GM19043 (cell line): Measurements from ENCODE around the gene GFI1B.
"Not testable (repeated sequence)": the region's sequence is repeated elsewhere in the genome, so short reads cannot be mapped to it uniquely, and the experiment has no call there.

ENCODE experiments used
- ATAC-seq: cut with Tn5 transposase; IDR thresholded peaks from one replicate; pipeline ENCODE4 v1.9.1; 2021; ENCODE audit warnings: low read depth; ENCODE audit not compliant: unreplicated experiment

The GFI1B gene

DNA sequence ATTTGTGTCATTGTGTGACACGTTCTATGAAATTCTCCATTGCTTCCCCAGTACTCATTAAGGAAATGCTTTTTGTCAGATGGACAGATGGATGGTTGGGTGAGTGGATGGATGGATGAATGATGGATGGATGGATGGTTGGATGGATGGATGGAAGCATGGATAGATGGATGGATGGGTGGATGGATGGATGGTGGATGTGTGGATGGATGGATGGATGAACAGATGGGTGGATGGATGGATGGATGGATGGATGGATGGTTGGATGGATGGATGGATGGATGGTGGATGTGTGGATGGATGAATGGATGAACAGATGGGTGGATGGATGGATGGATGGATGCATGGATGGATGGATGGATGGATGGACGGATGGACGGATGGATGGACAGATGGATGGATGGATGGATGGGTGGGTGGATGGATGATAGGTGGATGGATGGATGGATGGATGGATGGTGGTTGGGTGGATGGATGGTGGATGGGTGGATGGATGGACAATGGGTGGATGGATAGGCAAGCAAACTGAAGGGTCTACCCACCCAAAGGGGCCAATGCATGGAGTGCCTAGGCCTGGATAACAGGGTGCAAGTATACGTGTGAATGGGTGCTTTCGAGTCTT lies 28.3 kb downstream of the GFI1B start:
- no peak for ATAC-seq

DNA sequence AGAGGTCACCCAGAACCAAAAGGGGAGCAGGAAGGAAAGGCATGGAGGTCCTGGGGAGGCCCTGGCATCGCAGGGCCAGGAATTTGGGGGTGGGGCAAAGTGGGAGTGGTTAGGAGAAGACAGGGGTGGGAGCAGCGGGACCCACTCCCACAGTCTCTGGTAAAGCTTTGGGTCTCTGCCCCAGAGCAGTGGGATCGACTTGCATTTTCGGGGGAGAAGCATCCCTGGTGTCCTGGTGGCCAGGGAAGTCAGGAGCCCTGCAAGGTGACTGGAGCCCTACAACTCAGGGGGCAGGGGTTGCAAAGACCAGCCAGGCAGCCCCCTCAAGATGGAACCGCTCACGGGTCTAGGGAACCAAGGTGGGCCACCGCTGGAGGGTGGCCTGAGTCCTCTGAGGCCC lies 29.9 kb downstream of the GFI1B start:
- ATAC-seq: no peak

DNA sequence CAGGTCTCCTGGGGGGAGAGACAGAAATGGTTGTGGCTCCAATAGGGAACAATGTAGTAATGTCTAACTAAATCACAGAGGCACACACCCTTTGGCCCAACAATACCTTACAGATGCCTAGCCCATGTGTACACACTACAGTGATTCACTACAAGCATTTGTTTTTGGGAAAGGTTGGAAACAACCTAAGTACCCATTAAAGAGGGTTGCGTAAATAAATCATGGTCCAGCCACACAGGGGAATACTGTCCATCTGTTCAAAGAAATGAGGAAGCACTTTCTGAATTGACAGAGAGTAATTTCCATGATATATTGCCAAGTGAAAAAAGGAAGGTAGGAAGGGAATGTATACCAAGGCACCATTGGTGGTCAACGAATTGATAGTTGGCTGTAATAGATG lies 30.3 kb downstream of the GFI1B start:
- ATAC-seq: no peak

DNA sequence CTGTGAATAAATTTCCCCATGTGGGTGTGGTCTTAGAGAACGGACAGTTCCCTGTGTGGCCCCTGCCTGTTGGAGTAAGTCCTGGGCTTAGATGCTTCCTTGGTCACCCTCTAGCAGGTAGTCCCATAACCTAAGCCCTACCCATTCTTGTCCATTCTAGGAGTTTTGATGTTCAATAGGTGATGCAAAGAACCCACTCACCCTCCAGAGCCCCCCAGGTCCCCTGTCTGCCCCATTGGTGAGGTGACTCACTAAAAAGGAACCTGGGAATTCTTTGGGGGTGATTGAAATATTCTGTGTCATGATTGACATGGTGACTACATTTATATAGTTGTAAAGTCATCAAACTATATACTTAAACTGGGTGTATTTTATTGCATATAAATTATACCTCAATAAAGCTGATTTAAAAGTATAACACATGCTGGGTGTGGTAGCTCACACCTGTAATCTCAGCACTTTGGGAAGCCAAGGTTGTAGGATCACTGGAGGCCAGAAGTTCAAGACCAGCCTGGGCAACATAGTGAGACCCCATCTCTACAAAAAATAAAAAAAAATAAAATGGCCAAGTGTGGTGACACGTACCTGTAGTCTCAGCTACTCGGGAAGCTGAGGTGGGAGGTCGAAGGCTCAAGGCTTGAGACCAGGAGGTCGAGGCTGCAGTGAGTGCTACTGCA lies 31.6 kb downstream of the GFI1B start:
- ATAC-seq: no peak

DNA sequence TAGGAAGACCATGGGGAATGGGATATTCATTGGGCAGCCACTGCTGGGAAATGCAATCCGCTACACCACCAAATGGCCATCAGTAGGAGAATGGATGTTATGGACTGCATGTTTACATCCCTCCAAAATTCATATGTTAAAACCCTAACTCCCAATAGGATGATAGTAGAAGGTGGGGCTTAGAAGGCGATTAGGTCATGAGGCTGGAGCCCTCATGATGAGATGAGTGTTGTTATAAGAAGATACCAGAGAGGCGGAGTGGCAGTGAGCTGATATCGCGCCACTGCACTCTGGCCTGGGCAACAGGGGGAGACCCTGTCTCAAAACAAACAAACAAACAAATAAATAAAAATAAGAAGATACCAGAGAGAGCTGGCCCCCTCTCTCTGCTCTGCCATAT lies 36.2 kb downstream of the GFI1B start:
- no peak for ATAC-seq

DNA sequence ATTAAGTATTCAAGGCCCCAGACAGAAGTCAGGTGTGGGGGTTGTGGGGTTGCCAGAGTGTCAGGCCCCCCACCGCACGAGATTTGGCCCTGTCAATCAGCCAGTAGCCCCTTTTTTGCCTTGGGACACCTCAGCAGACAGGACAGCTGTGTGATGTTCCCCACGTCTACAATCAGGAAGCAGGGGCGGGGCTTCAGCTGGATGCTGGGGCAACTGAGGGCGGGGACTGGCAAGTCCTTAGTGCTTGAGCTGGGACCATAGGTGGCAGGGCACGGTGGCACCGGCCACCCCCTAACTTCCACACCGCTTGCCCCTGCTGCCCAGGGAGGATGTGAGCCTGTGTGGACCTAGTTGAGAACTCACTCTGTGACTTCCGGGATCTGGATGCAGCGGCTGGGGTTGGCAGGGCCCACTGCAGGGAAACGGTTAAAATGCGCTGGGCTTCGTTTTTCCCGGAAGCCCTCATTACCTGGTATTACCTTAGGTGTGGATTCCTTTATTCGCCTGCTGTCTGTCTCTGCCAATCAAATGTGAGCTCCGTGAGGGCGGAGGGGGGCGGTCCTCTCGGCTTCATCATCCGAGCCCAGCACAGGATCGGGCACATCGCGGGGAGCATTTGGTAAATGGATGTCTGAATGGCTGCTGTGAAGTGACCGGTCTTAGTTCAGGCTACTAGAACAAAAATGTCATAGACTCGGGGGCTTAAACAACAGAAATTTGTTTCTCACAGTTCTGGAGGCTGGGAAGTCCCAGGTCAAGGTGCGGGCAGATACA lies 44.8 kb downstream of the GFI1B start:
- ATAC-seq: no peak

DNA sequence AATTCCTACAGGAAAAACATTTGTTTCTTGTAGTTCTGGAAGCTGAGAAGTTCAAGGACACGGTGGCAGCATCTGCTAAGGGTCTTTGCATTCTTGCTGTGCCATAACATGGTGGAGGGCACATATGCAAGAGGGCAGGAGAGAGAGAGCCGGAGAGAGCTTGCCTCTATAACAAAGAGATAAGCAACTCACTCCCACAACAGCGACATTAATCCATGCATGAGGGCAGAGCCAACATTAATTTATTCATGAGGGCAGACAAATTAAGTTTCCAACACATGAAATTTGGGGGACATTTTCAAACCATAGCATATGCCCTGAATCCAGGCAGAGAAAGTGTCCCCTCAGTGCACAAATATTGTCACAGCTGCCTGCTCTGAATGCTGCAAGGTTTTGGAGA lies 47.9 kb downstream of the GFI1B start:
- no peak for ATAC-seq

DNA sequence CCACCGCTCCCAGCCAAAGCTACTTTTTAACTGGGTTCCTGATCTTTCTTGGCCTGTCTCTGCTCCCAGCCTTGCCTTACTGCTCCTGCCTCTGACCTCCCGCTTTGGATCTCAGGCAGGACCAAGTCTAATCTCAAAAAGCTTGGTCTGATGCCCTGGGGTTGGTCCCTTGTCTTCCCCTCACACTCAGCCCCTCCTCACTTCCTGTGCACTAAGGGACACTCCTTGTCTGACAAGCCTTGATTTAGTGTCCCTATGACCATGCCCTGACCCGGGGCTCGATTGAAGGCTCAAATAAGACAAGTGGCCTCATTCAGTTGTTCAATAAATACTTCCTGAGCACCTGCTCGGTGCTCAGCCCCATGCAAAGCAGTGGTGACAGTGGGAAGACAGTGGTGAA lies 48.6 kb downstream of the GFI1B start:
- no peak for ATAC-seq

DNA sequence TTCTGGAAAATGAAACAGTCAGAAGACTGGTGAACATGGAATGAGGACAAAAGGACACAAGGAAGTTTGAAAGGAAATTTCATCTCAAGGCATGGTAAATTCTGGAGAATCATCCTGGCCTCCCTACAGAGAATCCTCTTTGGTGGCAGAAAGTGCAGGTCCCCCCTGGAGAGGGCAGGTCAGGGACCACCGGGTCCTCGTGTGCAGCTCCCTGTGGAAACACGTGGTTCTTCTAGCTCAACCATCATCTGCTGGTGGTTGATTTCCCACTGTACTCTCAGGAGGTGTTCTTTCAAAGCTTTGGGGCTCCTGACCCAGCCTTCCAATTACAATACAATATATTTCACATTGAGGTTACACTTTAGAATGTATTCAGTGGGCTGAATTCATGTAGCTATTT lies 49.7 kb downstream of the GFI1B start:
- ATAC-seq: no peak

DNA sequence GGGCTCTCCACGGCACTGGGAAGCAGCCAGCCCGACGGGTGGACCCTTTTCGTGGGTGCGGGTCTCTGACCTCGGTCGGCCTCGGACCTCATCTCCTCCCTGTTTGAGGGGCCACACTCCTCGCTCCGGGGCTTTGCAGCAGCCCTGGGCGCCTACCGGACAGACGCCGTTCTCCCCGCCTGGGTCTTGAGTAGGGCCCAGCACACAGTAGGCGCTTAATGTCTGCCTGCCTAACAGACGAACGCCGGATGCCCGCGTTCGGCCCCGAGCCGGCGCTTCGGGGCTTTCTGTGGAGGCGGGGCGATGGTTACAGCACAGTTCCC lies 51.5 kb downstream of the GFI1B start:
- no peak for ATAC-seq

DNA sequence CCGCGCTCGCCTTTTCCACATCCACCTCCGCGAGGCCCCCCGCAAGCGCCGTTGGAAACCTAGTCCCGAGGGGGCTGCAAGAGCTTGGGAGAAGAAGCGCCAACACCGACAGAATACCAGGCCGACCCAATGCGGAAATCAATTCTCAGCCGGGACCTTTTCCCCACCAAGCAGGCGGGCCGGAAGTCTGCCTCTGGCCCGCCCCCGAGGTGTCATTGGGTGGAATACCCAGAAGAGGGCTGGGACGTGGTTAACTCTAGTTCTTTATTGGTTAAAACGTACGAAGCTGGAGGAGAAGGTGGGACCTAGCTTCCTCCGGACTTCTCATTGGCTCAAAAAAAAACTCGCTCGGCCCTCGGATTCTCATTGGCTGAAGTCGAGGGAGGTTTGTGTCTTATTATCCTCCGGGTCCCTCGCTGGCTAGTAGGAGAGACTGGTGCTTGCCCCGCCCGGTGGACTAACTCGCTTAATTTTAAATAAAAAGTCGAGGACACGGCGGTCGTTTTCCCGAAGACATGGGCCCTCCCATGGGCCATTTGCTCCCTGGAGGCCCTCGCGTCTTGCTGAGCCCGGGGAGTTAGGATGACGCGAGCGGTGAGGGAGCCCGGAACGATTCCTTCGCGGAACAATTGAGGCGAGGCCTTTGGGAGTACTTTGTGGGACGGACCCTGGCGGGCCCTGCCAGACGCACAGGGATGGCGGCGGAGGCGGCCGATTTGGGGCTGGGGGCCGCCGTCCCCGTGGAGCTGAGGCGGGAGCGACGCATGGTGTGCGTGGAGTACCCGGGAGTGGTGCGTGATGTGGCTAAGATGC lies 52.0 kb downstream of the GFI1B start, which contains the start of gene GTF3C5:
Gene GTF3C5 (plus strand): TSS at position 681 of the 813 bp plus-strand sequence. CDS start 15 bp downstream, at position 696.
- ATAC-seq: peak; percentile 90

DNA sequence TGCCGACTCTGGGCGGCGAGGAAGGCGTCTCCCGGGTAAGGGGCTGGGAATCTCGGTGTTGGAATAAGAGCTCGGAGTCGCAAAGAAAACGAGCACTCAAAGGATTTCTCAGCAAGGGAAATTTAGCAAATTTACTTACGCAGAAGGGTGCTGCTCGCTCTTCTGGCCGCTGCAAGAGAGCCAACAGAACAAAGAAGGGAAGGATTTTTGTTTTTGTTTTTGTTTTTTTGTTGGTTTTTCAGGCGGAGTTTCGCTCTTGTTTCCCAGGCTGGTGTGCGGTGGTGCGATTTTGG lies 52.6 kb downstream of the GFI1B start:
- no peak for ATAC-seq

DNA sequence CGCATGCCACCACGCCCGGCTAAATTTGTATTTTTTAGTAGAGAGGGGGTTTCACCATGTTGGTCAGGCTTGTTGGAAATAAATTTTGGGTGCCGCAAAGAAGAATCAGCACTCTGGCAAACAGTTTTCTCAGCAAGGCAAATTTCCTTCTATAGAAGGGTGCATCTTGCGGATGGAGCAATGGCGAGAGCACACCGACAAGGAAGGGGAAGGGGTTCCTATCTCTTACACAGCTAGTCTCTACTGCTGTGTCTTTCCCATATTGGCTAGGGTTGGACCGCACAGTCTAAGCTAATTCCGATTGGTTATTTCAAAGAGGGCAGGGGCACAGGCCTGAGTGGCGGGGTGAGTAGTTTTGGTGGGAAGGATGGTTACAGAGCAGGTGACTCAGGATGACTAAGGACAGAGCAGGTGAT lies 53.0 kb downstream of the GFI1B start:
- ATAC-seq: no peak

DNA sequence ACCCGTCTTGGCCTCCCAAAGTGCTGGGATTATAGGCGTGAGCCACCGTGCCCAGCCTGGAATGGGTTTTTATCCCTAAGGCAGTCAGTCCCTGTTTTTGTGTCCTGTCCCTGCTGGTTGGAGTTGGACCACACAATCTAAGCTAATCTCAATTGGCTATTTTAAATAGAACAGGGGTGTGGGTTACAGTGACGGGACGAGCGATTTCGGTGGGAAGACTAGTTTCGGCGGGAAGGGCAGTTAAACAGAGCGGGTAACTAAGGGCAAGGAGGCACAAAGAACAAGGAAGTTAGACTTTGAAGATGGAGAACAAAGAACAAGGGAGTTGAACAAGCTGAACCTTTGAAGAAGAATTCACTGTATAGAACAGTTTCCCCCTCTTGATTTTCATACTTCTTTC lies 53.7 kb downstream of the GFI1B start:
- no peak for ATAC-seq

DNA sequence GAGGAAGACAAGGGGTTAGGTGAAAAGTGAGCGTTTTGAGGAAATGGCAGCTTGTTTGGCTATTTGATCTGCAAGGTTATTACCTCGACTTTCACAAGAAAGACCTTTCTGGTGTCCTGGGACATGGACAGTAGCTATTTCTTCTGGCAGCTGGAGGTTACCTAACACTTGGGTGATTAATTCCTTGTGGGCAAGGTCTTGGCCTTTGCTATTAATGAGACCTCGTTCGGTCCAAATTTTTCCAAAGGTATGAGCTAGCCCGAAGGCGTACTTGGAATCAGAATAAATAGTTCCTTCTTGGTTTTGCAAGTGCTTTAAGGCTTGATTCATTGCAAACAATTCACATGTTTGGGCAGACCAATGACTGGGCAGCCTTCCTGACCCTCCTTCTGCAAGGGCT lies 57.2 kb downstream of the GFI1B start:
- ATAC-seq: no peak

DNA sequence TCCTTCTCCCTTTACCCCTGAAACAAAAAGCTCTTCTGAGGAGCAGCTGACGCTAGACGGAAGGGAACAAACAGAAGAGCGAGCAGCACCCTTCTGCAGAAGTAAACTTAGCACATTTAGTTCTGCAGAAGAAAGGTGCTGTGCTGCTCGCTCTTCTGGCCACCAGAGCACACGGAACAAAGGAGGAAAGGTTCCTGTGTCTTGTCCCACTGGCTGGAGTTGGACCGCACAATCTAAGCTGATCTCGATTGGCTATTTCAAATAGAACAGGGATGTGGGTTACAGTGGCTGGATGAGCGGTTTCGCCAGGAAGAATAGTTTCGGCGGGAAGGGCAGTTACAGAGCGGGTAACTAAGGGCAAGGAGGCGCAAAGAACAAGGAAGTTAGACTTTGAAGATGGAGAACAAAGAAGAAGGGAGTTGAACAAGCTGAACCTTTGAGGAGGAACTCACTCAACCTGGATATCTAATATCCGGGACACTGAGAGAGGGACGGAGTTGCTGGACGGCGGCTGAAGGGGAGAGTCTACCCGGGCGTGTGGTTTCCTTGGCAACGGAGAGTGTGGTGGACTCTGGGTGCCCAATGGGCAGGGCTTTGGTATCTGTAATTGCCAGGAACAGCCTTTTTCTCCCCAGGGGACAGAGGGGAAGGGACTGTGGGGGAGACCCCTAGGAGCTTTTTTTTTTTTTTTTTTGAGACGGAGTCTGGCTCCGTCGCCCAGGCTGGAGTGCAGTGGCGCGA lies 59.5 kb downstream of the GFI1B start:
- ATAC-seq: no peak

DNA sequence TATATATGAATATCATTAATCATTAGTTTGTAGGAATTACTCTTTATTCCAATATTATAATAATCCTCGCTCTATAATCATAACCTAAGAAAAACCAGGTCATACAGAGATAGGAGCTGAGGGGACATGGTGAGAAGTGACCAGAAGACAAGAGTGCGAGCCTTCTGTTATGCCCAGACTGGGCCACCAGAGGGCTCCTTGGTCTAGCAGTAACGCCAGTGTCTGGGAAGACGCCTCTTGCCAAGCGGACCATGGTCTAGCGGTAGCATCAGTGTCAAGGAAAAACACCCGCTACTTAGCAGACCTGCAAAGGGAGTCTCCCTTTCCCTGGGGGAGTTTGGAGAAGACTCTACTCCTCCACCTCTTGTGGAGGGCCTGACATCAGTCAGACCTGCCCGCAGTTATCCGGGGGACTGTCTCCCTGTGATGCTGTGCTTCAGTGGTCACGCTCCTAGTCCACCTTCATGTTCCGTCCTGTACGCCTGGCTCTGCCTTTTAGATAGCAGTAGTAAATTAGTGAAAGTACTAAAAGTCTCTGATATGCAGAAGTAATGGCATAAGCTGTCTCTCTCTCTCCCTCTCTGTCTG lies 62.5 kb downstream of the GFI1B start:
- not testable (repeated sequence) for ATAC-seq
